Upper lobe of left lung (tissue), 4 donors: Measurements from ENCODE around the gene PDPK1.

ENCODE experiments used
- EP300 ChIP-seq, 4 donors: sonication (generic); formaldehyde crosslinking; IDR thresholded peaks; one replicate each; pipeline ENCODE4 v1.5.1; 2017; ENCODE audit warnings: antibody characterized with exemption in 4 of 4, control low read depth in 2 of 4
- TF ChIP-seq, protein P1 (sequence below), 6 experiments: fragments of 450-650 bp in 4 of 6; fragments of 200-600 bp in 2 of 6; sonication (generic) in 2 of 6; IDR thresholded peaks; one replicate each; pipeline ENCODE4 v1.5.1; 2016 to 2019; ENCODE audit warnings: antibody characterized with exemption in 6 of 6

DNA sequence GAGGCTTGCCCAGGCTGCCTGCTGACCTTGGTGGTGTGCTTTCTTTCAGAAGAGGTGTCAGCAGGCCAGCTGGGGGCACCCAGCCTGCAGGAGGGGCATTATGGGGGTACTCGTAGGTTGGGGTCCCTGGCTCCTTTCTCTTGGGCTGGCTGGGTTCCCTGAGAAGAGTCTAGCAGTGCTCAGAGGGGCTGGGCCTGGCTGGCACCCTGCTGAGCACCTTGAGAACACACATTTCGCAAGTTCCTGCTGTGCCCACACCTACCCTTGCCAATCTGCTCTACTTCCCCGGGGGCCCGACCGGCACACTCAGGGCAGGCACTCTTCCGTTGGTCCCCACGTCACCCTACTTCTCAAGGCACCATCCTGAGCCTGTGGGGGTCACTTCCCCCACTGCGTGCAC lies 11.7 kb upstream of the PDPK1 start:
- TF ChIP-seq, protein P1, sequence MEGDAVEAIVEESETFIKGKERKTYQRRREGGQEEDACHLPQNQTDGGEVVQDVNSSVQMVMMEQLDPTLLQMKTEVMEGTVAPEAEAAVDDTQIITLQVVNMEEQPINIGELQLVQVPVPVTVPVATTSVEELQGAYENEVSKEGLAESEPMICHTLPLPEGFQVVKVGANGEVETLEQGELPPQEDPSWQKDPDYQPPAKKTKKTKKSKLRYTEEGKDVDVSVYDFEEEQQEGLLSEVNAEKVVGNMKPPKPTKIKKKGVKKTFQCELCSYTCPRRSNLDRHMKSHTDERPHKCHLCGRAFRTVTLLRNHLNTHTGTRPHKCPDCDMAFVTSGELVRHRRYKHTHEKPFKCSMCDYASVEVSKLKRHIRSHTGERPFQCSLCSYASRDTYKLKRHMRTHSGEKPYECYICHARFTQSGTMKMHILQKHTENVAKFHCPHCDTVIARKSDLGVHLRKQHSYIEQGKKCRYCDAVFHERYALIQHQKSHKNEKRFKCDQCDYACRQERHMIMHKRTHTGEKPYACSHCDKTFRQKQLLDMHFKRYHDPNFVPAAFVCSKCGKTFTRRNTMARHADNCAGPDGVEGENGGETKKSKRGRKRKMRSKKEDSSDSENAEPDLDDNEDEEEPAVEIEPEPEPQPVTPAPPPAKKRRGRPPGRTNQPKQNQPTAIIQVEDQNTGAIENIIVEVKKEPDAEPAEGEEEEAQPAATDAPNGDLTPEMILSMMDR (IDR thresholded peaks at IDR 0.05): no peak
- no peak for TF ChIP-seq EP300 (IDR thresholded peaks at IDR 0.05)
